ENCODE results near the gene UBE3D. TPM values are rescaled to one million over a fixed set of nuclear protein-coding genes. Genes with fewer than 3 reads are reported as not detected.

Gene UBE3D
- total and polyA plus RNA-seq, 7 donors: 1.6 to 10.7 (median 8.0) TPM

DNA sequence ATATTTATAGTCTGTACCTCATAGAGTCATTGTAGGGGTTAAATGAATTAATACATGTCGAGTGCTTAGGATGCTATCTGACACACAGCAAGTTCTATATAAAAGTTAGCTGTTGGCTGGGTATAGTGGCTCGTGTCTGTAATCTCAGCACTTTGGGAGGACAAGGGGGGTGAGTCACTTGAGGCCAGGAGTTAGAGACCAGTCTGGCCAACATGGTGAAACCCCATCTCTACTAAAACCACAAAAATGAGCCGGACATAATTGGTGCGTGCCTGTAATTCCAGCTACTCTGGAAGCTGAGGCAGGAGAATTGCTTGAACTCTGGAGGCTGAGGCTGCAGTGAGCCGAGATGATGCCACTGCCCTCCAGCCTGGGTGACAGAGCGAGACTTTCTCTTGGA is 222.9 kb downstream of the UBE3D start:
- intact Hi-C loops (cut with DNase I): no loop called here
- no peak for TF ChIP-seq POLR2AphosphoS5 (IDR thresholded peaks at IDR 0.05)
- TF ChIP-seq EP300 (IDR thresholded peaks at IDR 0.05): no peak
- TF ChIP-seq, protein P1, sequence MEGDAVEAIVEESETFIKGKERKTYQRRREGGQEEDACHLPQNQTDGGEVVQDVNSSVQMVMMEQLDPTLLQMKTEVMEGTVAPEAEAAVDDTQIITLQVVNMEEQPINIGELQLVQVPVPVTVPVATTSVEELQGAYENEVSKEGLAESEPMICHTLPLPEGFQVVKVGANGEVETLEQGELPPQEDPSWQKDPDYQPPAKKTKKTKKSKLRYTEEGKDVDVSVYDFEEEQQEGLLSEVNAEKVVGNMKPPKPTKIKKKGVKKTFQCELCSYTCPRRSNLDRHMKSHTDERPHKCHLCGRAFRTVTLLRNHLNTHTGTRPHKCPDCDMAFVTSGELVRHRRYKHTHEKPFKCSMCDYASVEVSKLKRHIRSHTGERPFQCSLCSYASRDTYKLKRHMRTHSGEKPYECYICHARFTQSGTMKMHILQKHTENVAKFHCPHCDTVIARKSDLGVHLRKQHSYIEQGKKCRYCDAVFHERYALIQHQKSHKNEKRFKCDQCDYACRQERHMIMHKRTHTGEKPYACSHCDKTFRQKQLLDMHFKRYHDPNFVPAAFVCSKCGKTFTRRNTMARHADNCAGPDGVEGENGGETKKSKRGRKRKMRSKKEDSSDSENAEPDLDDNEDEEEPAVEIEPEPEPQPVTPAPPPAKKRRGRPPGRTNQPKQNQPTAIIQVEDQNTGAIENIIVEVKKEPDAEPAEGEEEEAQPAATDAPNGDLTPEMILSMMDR (IDR thresholded peaks at IDR 0.05): no peak
- no peak for TF ChIP-seq POLR2A (IDR thresholded peaks at IDR 0.05)
- Histone ChIP-seq H3K27ac (no peak overlapping the region), H3K36me3 (no peaks in the 10 kb centered on the region), H3K4me3 (no peak overlapping the region), H3K27me3 (no peaks in the 10 kb centered on the region), H3K9me3 (no peaks in the 10 kb centered on the region), H3K4me1 (no peaks in the 10 kb centered on the region)
- no peak for DNase-seq
- 77 to 85% methylated on average over 6 of the region's 6 CpGs for WGBS, 2 donors

Small RNA genes within 50 kb of the gene (small RNA-seq; reads per million reads assigned to genes)
- gene LAP3P1: 0 reads per million in 3 donors

Other genes with a start within 250 kb of the UBE3D start
- gene DOP1A, start 1.8 kb upstream of the UBE3D start, total RNA-seq: 10 to 100 TPM; 26.1 to 33.9 (median 28.4) TPM
- 1 to 10 TPM; 4.8 to 8.4 (median 5.8) TPM for gene DOP1A, start 1.8 kb upstream of the UBE3D start, polyA plus RNA-seq
- gene PGM3, start 127.4 kb upstream of the UBE3D start, total RNA-seq: 10 to 100 TPM in 1 of 4 donors, 1 to 10 TPM in 3; 7.2 to 10.4 (median 8.0) TPM
- gene PGM3, start 127.4 kb upstream of the UBE3D start, polyA plus RNA-seq: 10 to 100 TPM; 11.4 to 16.2 (median 12.0) TPM
- gene RWDD2A, start 127.5 kb upstream of the UBE3D start, total RNA-seq: 1 to 10 TPM; 2.5 to 4.1 (median 3.7) TPM
- 1 to 10 TPM; 1.9 to 2.4 (median 2.3) TPM for gene RWDD2A, start 127.5 kb upstream of the UBE3D start, polyA plus RNA-seq

Measured in sigmoid colon (tissue), 7 donors.